CD4-positive, alpha-beta T cell treated with Interleukin-15 for 4 hours (primary cell): Measurements from ENCODE around the gene ABCC9.

Experiments
- DNase-seq: peaks from one replicate; pipeline ENCODE4 v3.0.0-alpha.2; 2020; ENCODE audit warnings: low spot score

Gene ABCC9

DNA sequence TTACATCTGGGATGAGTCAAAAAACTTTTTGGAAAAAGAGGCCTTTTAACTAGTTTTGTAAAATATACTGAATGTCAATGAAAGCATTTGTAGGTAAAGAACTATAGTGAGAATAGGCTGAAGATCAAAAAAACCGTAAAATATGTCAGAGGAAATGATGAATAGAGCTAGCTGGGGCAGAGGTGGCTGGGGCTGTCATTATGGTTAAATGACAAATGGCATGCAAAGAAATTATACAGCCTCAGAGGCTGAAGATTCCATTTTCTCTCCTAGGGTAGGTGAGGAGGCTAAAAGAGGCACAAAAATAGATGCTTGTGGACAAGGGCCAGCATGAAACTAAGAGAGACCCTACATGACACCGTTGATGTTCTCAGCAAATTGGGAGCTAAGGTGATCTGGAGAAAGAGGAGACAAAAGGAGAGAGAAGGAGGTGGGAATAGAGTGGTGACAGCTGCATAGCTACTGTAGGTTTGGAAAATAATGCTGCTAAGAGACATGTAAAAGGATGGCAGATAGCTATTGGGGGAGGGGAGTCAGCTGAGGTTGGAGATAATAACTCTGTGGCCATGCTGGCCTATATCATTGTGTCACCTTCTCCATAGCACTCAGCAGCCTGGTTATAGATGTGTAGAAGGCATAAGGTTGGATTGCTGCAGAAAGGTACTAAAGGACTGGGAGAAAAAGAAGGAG, 63.8 kb downstream of the ABCC9 start:
- no peak for DNase-seq

DNA sequence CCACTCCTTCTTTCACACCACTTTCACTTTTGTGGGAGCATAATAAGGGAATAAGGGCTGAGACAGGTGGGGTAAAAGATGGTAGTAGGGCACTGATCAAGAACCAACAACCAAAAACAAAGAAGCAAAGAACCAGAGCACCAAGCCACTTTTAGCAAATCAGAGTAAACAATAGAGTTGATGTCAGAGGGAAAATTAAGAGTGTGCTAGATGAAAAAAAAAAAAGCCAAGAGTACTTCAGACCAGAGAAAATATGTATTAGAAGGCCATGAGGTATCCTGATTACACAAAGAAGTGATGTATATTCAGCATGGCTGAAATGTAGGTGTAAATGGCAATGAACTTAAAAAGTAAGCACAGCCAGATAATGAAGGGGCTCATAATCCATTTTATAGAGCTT, 75.4 kb downstream of the ABCC9 start:
- no peak for DNase-seq

DNA sequence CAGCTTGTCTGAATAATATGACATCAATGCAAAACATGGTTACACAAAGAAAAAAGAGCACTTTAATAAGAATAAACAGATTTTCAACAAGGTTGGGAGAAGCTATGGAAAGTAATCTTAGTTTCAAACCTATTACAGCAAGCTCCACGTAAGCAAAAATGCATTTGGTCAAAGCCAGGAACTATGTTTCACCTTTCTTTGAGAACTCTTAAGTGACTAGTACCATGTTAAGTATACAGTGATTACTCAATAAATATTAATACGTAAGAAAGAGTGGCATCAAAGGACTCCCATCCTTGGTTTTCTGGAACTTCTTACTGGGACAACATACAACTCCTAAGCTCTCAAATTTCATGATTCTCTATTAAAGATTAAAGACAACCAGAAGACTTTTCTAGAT, 80.7 kb downstream of the ABCC9 start:
- DNase-seq, result no peak

DNA sequence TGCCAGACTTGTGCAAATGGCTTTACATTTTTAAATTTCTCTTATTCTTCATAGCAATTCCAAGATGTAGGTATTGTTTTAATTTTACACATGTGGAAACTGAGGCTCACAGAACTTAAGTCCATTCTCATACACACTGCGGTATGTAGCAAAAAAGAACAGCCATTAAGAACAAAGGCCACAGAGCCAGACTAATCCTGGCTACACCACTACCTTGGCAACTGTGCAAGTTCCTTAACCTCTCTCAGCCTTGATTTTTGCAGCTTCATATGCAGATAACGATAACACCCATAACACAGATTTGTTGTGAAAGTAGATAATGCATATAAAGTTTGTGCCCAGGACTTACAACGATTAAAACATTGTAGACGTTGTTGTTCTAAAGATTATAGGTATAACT, 81.1 kb downstream of the ABCC9 start:
- no peak for DNase-seq

DNA sequence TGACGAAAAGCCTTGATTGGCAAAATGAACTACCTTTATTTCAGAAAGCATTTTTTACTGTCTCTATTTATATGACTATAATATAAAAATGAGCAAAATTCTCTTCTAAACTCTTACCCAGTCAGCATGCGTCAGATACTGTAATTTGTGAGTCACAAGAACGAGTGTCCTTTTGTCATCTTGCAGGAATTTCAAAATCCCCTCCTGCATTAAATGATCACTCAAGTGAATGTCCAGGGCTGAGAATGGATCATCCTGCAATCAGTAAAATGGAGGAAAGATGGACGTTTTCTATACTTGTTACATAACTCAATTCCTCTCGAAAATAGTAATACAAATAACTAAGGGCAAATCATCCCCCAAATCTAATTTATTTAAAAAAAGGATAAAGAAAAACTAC, 89.0 kb downstream of the ABCC9 start:
- DNase-seq, result no peak

DNA sequence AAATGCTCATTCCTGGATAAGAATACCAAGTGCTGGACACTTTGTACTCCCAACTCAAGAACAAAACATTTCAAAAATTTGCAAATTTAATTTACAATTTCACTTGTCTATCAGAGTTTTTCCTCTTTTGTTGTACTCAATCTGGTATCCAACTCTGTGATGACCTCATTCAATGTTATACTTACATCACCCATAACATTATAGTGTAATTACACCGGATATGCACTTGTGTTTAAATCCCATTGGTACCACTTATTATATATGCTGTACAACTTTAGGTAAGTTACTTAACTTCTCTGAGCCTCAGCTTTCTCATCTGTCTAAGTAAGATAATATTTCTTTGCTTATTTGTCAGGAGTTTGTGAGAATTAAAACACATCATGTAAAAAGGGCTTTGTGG, 90.1 kb downstream of the ABCC9 start:
- no peak for DNase-seq

DNA sequence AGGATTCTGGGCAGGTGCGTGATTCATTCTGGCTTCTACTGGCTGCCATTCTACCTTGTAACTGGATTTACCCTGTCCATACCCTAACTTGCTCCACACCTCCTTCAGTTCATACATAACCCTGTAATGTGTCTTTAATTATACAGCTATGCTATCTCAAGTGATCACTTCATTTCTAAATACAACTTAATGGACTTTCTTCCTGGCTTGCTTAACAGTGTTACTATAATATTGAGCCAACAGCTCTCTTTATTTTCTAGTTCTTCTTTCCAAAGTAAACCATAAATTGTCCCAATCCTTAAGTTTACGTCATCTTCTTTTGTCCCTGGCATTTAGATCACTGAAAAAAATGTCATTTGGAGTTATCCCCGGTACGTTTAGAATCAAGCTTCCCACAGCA, 90.8 kb downstream of the ABCC9 start:
- no peak for DNase-seq

DNA sequence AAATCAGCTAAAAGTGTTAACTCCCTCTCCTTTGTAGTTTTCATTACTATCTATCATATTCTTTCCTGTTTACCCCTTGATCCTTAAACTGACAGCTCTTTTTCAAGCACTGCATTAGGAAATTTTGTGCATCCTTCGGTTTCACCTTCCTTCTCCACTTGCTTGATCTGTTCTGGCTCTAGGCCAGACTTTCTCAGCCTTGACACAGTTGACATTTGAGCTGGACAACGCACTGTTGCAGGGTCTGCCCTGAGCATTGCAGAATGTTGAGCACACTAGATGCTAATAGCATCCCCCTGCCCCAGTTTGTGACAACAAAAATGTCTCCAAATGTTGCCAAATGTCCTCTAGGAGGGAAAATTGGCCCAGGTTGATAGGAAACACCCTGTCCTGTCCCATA, 91.3 kb downstream of the ABCC9 start:
- DNase-seq, result no peak

DNA sequence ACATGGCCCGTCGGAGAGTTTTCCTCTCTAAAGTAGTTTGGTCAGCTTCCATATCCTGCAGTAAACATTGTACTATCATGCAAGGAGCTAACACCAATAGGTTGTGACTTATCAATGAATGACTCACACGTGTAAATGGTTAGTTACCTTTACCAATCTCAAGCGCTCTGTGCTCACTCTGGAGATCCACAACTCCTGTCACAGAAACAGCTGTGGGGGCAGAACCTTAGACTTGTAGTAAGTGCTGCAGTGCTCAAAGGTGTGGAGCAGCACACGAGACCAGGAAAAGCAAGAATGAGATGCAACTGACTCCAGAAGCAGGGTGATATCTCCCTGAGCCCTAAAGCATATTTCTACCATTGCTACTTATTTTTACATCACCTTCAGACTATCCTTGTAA, 93.0 kb downstream of the ABCC9 start:
- no peak for DNase-seq

DNA sequence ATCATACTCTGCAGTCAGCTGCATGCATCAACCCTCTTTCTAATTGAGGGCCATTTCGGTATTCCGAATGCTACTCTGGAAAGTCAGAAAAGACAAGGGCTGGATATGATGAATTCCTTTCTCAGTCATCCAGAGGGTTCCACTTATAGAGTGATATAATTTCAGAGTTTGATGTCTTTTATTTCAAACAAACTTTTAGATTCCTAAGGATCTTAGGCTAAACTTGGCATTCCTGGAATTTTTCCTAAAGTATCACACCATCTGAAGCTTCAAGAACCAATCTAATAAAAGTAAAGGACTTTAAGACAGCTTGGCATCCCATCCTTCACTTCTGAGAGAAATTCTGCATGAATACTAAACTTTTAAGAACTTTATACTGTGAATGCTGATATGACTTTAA, 97.4 kb downstream of the ABCC9 start:
- DNase-seq, result no peak

DNA sequence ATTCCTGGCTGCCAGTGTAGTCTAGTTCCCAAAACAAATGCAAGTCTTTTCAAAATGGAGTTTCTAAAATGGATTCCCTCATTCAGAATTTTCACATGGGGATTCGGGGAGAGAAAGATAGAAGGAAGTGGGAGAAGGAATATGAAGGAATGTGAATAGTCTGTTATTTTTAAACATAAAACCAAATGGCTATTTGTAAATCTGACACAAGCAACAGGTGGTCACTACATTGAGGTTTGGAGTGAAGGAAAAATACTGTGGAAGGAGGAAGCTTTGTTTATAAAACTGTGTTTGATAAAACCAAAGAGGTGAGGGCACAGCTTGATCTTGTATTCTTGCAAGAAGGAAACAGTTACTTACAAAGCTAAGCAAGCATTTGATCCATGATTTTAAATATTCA, 101.5 kb downstream of the ABCC9 start:
- no peak for DNase-seq

DNA sequence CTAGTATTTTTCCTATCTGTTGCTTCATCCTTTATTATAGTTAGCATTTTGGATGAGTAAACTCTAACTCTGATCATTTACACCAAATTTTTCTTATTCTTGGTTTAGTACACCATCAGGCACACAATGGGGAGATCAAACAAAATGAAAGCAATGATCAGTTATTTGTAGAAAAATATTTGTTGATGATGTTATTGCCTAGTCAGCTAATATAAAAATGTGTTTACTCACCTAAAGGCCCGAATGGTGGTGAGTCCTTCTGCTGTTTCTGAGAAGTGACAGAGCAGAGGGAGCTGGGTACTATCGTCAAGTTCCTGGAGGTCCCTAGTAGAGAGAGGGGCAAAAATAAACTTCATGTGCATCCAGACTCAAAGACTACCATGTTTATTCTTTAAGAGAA, 103.4 kb downstream of the ABCC9 start:
- no peak for DNase-seq

DNA sequence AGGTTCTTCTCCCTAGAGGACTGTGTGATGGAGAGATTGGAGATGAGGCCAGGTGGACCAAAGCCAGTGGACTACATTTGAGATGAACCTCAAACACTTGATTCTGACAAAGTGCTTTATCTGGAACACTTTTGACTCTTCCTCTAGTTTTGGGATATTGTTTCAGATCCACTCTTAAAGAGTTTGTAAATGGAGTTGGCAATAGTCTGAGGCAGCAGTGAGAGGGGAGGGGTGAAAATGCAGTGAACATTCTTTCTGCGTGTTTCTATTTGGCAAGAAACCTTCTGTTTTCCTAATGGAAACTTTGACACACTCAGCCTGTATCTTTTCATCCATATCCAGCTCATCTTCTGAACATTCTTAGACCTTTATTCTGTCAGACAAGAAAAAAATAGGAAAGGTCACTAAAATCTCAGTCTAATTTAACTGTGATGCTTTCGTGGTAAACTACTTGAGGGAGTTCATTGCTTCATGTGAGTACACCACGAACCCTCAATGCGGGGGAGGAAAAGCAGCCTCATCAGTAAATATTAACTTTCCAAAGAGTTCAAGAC, 109.4 kb downstream of the ABCC9 start:
- no peak for DNase-seq

DNA sequence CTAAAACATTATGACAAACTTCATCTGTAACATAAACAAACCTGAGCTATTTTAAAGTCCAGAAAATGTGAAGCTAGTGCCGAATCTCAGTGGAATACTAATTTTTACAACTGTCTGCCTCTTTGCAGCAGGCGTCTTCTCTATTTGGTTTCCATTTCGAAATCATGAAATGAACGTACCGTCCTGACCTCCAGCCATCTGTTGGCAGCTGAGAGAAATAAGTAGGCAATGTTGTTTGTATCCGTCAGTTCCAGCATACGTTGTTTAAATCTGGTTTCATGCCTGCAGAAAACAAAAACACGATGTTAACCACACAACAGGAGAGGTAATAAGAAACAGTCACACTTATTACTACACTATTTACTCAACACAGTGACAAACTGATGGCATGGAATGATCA, 112.4 kb downstream of the ABCC9 start:
- DNase-seq, result no peak

DNA sequence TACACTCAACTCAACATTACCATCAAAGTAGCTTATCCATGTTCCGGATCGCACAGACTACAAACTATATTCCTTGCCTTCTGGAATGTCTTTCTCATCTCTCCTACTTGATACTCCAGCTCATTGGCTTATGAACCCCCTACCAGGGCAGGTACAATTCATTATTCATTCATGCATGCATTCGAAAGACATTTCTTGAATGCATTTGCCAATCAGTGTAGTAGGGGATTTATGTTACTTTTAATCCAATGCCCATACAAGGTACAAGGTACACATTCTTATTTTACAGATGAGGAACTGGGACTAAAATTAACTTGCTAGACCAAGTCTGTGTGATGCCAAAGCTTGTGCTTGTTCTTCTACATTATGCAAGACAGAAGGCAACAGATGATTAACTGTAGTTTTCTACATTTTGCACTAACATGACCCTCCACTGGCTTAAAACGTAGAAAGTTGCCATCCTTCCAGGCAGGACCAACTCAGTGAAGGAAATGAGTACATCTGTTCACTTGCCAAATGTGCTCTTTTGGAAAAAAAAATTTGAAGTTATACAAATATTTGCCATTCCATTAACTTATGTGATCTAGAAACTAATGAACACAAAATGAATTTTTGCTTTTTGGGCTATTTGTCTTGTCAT, 113.0 kb downstream of the ABCC9 start:
- DNase-seq, result no peak

DNA sequence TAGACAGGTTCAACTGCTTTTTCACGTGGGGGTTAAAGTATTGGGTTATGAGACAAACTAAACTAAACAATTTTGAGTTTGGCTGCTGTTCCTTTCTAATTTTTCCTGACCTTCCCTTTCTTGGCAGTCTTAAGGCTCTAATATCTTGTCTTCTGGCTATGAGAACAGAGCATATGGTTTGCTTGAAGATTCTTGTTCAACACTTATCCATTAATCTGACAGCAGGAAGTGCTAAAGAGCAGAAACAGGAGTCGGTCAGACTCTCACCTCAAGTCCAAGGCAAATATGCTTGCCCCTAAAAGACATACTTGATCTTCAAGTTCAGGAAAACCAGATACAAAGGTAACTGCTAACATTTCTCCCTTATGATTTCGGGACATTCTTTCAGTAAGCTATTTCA, 114.1 kb downstream of the ABCC9 start:
- no peak for DNase-seq

DNA sequence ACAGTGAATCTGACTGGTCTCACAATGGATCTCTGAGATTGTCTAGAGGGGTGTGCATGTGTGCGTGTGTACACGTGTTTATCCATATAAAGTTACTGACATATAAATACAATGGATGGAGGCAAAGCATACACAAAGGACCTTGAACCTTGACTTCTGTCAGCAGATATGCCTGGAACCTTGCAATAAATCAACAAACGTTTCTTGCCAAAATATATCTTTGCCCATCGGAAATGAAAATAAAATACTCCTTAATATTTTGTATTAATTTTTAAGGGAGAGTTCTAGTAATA, 114.7 kb downstream of the ABCC9 start:
- DNase-seq, result no peak

DNA sequence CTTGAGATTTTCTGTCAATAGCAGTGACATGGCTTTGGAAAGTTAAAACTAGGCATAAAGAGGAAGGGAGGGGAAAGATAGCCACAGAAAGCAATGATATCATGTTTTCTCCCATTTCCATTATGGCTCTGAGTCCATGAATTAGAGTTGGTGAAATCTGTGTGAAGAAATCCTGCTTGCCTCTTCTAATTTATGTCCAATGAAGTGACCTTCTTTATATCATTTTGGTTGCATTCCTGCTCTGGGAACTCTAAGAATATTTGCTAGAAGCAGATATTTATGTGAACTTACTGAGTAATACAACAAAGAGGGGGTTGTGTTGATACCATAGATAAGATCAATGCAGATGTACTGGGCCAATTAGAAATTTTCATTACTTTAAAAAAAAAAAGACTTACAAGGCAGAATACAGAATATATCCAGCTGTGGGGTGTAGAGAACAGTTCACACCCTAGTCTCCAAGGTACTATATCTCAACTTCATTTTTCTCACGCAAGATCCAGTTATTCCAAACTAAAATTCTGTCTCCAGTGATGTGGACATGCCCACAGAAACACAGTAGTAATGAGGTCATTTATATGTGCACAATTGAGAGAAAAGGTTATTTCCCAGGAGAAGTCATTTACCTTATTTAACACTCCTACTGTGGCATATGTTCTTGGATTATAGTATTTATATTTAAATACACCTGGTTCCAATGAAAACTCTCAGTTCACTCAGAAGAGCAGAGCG, 115.2 kb downstream of the ABCC9 start:
- no peak for DNase-seq

DNA sequence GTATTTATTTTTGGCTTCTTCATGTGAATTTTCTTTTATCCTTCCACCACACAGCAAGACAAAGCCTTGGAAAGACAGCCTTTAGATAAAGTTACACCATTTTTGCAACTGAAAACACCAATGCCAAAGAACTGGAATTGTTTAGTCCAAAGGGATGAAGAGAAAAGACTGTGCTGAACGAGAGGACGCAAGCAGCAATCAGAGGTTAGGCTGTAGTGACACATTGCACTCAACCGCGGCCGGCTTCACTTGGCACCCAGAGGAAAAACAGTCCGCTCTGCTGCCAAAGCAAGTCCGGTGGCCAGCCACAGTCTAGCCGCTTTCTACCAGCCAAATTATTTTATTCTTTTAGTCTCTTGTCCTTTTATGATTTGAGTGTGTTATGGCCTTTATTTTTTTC, 117.6 kb downstream of the ABCC9 start:
- DNase-seq, result no peak

DNA sequence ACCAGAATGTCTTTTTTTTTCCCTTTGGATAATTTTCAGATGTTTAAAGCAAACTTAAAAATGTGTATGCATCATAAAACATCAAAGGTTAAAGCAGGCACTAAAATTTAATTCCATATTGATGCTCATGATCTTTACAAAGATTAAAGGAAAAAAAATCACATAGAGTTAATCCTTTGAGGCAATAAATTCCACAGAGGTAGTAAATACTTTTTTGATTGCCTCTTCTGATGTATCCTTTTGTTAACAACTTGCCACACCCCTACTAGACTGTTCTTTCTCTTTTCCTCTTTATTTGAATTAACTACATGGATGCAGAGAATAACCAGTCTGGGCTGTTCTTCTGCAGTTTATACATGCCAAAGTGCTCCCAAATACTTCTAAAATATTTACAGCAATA, 121.5 kb downstream of the ABCC9 start:
- DNase-seq, result no peak

DNA sequence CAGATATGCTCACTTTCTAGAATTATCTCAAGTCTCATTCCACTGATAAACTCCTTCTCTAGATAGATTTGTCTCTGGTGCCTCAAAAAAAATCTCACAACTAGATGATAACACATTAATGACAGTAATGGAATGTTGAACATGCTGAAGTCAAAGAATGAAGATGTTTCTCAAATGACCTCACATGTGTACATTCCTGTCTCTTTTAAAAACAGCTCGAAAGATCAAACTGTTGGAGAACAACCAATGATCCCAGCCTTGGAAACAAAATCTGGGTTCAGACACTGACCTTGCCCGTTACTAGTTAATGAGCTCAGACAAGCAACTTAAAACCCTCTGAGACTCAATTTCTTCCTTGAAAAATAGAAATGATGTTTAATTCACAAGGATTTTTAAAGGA, 122.0 kb downstream of the ABCC9 start:
- DNase-seq, result no peak

DNA sequence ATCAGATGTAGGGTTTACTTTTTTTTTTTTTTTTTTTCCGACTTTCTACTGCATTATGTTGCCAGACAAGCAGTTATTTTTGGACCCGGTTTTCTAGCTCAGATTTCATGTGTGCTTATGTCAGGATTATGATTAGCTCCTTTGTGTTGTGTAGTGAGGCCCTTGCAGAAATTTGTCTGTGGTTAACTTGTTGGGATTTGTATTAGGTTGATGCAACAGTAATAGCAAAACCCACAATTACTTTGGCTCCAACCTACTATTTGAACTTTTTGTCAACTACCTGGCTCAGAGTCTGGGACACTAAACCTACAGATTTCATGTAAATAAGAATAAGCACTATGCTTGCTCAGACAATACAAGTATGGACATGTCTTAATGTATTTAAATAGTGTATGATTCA, 122.6 kb downstream of the ABCC9 start:
- no peak for DNase-seq

DNA sequence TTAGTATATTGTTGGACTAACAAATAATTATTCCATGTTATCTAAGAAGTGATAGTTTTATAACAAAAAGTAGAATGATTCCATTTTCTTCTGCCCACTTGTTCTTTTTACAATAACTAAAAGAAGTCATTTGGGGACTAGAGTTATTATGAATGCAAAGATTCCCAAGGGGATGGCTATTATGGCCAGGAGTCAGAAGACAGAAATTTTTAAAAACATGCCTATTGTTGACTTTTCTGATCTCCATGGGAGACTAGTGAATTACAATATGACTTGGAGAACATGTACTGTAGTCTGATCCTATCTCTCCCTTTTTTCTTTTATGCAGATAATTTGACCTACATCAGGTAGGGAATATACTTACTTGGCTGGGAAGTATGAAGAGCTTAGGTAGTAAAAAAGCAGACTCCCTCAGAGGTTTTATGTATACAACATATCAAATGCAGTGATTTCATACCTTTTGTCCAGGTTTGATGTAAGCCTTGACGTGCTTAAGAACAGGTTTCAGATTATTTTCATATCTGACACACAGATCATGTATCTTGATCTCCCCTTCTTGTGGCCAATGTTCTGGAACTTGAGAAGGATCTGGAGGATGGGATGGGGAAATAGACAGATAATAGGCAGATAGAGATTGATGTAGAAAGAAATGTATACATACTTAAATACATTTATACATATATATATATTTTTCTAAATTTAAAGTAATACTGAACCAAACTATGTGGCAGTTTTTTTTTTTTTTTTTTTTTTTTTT, 125.7 kb downstream of the ABCC9 start:
- no peak for DNase-seq
